SK-N-MC (cell line): Measurements from ENCODE around the gene NKX6-2.

ENCODE experiments used
- EZH2 ChIP-seq: fragments of 200-600 bp; sonication (generic); IDR thresholded peaks from one replicate; pipeline ENCODE4 v1.6.1; 2017; ENCODE audit warnings: antibody characterized with exemption
- FOXP2 ChIP-seq: optimal IDR thresholded peaks from 2 replicates; pipeline ENCODE3; 2011; ENCODE audit warnings: mild to moderate bottlenecking, moderate library complexity; ENCODE audit not compliant: insufficient read depth; ENCODE audit errors: extremely low read length, control extremely low read depth
- POLR2AphosphoS5 ChIP-seq: IDR thresholded peaks from 2 replicates; pipeline ENCODE4 v1.6.1; 2012; ENCODE audit warnings: mild to moderate bottlenecking, low read depth, low read length, borderline replicate concordance

- TF ChIP-seq EZH2 (no peak), POLR2AphosphoS5 (no peak), FOXP2 (no peak)
Observed at GRCh38 chr10:132829403-132829802, 43.5 kb upstream of the NKX6-2 start.
